ENCODE measurements around the gene SNX20.
A peak's percentile ranks its signal among the peaks of the same experiment; 100 is the strongest.

SNX20 gene

GRCh38 chr16:50632927-50633800 is 47.9 kb downstream of the SNX20 start:
- no peak for DNase-seq

- DNase-seq, result no peak
Measured at GRCh38 chr16:50631985-50632576, 49.0 kb downstream of the SNX20 start.

- no peak for DNase-seq
Measured at GRCh38 chr16:50631249-50631984, 49.7 kb downstream of the SNX20 start.

- no peak for DNase-seq
Measured at GRCh38 chr16:50630394-50631020, 50.6 kb downstream of the SNX20 start.

GRCh38 chr16:50629334-50629733 is 51.8 kb downstream of the SNX20 start:
- DNase-seq, result no peak

- DNase-seq, result no peak
Measured at GRCh38 chr16:50628156-50628802, 52.8 kb downstream of the SNX20 start.

GRCh38 chr16:50627419-50627818 is 53.7 kb downstream of the SNX20 start:
- DNase-seq, result peak; percentile 7

- DNase-seq, result no peak
Measured at GRCh38 chr16:50626868-50627267, 54.2 kb downstream of the SNX20 start.

- DNase-seq, result no peak
Measured at GRCh38 chr16:50625374-50625773, 55.7 kb downstream of the SNX20 start.

GRCh38 chr16:50624449-50624970 is 56.6 kb downstream of the SNX20 start:
- no peak for DNase-seq

- DNase-seq, result no peak
Measured at GRCh38 chr16:50622643-50623369, 58.3 kb downstream of the SNX20 start.

- no peak for DNase-seq
Measured at GRCh38 chr16:50622029-50622428, 59.1 kb downstream of the SNX20 start.
